ENCODE measurements around the gene TNN.
"Not testable (repeated sequence)": the region's sequence is repeated elsewhere in the genome, so short reads cannot be mapped to it uniquely, and the experiment has no call there.

TNN gene

DNA sequence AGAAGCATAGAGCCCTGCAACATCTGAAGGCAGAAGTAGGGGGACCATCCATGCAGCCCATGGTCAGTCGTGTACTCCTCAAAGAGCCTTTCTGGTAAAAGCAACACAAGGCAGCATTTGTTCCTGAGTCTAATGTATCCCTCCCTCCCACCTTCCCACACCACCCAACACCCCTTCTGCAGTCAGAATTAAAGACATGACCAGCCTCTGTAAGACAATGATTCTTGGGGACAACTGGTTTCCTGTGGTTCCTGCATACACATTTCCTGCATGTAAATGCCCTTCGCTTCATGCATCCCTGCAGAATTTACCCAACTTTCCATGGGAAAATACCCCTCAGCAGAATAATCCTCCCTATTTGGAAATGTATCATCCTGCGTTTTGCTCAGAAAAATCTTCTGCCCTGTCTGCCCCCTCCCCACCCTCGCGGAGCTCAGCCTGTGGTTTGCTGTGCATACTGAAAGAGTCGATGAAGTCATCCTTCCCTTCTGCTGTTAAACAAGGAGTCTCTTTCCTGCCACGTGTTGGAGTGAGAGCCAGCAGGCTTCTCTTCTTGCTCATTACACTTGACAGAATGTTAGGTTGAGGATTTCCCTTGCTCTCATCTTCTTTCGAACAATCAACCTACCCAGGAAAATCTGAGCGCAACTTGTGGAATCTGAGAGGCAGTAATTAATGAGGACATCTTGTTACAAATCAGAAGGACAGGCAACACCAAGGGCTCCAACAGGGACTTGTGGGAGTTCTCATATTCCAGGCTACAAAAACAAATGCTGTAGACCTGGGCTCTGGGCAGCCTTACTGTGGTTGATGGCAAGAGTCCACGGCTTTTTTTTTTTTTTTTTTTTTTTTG lies 4.7 kb downstream of the TNN start:
- DNase-seq (ENCODE audit: low read depth in 2 of 2) = peak; percentile 16 to 24

DNA sequence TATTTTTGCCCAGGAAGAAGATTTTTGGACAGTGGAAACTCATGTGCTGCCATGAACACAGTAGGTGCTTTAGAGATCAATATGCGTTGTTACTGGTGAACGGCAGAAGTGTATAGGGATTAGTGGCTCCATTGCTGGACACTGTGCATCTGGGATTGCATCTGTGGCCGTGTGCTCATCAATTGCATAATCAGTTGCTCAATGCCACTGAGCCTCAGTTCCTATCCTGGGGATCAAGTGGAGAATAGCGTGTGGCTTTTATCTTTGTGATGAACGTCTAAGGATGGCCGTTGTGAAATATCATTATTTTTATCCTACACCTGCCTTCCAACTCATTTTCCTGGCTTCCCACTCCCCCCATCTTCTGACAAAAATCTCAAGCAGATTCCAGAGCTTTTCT lies 5.4 kb downstream of the TNN start:
- DNase-seq (ENCODE audit: low read depth in 2 of 2) = no peak

DNA sequence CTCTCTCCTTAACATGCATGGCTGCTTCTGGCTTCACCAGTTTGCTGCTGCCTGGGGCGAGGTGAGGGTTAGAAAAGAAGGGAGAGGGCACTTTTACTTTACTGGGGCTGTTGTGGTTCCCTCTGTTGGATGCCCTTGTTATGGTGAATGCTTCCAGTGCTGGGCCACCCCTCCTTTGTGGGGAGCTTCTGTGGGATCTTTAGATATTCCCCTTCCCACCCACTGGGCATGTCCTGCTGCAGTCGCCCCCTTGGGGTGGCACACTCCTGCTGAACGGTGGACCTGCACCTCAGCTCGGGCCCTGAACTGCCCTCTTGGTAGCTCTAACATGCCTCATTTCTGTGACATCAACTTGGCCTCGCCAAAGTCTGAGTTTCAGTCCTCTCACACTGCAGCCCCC lies 6.0 kb downstream of the TNN start:
- DNase-seq (ENCODE audit: low read depth in 2 of 2) = no peak

DNA sequence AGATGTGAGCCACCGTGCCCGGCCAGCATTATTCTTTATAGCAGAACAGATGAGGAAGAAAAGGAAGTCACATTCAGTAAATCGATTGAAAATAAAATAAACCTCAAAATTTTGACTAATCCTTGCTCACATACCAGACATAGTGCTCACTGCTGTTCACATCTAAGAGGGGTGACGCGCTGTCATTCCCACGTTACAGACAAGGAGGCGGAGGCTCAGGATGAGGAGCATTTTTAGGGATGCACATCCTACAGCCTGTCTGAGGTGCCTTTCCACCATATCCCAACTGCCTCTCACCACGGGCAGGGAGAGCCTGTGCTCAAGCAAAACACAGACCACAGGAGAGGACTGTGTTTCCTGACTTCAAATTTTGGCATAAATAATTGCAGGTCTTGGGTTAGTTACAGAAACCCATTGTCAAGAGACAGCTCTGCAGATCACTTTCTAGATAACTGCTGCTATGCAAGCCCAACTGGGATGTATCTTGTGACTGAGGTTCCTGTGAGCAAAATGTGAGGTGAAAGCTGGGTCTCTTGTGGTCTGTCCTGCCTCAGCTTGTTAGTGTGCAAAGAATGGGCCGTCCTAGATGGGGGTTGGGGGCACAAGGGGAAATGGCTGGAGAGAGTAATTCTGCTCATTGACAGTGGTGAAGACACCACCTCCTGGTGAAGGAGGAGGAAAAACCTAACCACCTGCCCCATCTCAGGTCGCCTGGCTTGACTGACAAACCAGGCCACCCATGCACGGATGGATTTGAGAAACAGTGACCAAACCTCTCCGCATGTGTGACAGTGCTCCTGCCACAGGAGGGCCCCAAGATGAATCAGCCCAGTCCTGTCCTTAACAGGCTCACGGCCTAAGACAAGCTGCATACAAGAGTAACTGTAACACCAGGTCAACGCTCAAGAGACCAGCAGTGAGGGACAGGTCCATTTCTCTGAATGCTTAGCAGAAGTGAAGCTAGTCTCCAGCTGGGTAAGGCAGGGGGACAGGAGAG lies 8.2 kb downstream of the TNN start:
- DNase-seq (ENCODE audit: low read depth in 2 of 2) = no peak

DNA sequence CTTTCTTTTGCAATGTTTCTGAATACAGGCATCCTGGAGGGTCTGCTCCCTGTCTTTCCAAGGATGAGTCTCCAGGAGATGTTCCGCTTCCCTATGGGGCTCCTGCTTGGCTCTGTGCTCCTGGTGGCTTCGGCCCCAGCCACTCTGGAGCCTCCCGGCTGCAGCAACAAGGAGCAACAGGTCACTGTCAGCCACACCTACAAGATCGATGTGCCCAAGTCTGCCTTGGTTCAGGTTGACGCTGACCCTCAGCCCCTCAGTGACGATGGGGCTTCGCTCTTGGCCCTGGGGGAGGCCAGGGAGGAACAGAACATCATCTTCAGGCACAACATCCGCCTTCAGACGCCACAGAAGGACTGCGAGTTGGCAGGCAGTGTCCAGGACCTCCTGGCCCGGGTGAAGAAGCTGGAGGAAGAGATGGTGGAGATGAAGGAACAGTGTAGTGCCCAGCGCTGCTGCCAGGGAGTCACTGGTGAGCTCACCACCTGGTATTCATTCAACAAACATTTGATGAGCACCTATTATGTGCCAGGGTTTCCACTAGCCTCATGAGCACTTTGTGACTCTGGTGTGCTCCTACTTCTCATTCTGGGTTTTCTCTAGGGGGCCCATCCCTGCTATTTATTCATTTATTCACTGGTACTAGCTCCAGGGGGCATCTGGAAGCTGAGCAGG lies 9.9 kb downstream of the TNN start:
- DNase-seq (ENCODE audit: low read depth in 2 of 2) = no peak

DNA sequence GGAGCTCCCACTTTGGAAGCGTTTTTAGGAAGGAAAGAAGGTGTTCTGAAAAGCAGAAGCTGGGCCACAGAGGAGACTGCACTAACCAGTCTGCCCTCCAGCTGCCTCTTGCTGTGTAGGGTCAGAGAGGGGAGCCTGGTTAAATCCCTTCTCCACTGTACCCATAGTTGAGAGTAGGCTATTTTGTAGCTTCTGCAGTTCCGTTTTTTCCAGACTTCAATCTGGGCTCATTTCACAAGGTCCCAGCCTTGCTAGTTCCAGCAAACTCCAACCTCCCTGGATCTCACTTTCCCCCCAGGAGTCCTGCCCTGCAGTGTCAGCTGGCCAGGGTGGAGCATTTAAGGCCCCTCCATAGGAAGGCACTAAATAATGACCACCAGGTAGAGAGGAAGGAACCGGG lies 11.0 kb downstream of the TNN start:
- no peak for DNase-seq (ENCODE audit: low read depth in 2 of 2)

DNA sequence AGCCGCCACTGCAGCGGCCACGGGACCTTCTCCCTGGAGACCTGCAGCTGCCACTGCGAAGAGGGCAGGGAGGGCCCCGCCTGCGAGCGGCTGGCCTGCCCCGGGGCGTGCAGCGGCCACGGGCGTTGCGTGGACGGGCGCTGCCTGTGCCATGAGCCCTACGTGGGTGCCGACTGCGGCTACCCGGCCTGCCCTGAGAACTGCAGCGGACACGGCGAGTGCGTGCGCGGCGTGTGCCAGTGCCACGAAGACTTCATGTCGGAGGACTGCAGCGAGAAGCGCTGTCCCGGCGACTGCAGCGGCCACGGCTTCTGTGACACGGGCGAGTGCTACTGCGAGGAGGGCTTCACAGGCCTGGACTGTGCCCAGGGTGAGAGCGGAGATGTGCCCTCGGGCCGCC lies 11.7 kb downstream of the TNN start:
- no peak for DNase-seq (ENCODE audit: low read depth in 2 of 2)

DNA sequence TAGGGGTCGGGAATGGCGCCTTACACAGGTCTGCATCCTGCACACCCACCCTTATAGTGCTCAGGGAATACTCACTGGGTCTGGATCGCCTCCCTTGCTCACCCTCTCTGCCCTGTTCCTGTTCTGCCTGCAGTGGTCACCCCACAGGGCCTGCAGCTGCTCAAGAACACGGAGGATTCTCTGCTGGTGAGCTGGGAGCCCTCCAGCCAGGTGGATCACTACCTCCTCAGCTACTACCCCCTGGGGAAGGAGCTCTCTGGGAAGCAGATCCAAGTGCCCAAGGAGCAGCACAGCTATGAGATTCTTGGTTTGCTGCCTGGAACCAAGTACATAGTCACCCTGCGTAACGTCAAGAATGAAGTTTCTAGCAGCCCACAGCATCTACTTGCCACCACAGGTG lies 12.4 kb downstream of the TNN start:
- no peak for DNase-seq (ENCODE audit: low read depth in 2 of 2)

DNA sequence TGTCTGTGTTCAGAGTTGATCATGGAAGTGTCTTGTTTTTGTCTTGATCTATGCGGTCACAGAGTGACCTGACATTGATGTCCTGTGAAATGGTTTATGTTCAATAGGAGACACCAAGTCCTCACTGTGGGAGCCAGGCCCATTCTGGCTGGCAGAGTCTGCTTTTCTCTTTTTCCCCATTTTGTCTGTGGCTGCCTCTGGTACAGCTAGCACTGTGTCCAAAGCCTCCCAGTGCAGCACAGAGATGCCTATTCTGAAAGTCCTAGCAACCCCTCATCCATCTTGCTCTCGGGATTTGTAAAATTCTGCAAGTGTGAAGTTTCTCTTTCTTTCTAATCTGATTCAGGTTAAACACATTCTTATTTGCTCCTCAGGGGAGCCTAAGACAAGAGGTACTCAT lies 14.3 kb downstream of the TNN start:
- DNase-seq (ENCODE audit: low read depth in 2 of 2) = no peak

DNA sequence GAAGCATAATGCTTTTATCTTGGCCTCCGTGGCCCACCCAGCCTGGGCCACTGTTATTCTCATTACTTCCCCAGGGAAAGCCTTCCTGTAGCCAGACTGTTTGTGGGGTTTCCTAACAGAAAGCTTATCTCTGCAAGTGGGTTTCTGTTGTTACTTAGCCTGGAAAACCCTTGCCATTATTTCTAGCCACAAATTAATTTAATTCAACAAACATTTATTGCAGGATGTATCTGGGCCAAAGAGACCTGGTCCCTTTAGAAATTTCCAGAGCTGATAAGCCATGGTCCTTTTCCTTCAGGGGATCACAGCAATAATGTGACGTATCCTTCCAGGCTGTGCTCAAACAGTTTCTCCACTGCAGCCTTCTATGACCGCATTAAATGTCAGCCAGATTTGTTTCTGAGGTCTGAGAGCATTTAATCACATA lies 20.9 kb downstream of the TNN start:
- no peak for DNase-seq (ENCODE audit: low read depth in 2 of 2)

DNA sequence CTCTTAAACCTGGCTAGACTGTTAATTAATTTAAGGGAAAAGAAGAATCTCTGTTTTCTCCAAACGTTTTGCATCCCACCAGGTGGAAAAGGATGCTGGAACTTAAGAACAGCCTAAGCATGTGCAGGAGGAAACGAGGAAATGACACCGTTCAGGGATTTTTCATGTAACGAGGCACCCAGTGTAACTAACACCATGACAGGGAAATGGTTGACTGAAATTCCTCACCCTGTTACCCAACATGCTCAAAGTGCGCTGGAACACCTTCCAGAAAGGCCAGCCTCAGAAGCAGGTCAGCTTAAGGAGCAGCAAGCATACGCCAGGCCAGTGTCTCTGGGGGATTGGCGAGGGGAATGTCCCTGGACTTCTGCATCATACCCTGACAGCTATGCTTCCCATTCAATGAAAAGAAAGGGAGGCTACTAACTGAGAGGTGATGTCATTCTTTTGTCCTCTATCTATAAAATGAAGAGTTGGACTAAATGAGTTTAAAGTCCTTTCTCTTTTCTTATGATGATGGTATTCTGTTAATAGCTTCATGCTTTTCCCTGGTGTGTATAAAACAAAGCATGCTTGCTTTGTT lies 21.6 kb downstream of the TNN start:
- DNase-seq (ENCODE audit: low read depth in 2 of 2) = no peak

DNA sequence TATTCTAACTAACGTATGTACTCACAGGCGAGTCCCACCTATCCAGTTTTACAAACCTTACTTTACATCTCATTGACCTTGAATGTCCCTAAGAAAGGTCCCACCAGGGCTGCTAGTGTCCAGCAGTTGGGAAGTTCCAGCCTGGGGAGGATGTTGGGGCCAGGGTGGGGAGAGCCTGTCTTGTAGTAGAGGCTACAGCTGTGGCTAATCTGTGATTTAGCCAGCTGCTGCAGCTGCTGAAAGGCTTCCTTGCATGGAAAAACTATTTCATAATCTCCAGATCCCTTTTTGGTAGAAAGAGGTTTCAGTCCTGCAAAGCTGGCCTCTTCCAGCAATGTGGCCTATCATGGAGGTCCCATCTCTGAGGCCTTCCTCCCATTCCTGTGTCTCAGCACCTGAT lies 23.1 kb downstream of the TNN start:
- no peak for DNase-seq (ENCODE audit: low read depth in 2 of 2)

DNA sequence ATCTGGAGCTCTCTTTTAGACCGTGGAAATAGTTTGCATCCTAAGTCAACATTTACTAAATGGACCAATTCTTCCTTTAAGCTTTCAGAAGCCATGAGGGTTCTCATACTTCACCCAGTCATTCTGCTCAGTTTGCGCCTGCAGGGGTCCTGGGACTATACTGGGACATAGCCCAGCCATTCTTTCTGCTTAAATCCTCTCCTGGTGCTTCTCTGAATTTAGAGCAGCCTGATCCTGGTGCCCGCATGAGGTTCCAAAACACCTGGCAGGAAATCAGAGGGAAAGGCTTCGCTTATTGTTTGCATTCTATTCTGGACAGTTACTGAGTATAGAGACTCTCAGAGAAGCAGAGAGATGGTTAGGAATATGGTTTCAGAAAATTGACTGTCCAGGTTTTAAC lies 27.0 kb downstream of the TNN start:
- DNase-seq (ENCODE audit: low read depth in 2 of 2) = no peak

DNA sequence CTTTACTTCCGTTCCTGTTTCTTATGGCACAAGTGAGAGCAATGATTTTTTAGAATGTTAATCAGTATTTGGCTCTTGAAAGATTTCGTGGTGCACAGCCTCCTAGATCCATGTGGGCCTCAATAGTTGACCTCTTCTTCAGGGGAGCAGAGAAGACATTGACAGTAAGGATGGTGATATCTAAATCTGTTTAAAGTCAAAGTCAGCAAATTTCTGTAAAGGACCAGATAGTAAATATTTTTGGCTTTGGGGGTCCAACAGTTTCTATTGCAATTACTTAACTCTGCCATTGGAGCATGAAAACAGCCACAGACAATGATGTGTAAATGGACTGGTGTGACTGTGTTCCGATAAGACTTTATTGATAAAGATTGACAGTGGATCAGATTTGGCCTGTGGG lies 27.4 kb downstream of the TNN start:
- no peak for DNase-seq (ENCODE audit: low read depth in 2 of 2)

DNA sequence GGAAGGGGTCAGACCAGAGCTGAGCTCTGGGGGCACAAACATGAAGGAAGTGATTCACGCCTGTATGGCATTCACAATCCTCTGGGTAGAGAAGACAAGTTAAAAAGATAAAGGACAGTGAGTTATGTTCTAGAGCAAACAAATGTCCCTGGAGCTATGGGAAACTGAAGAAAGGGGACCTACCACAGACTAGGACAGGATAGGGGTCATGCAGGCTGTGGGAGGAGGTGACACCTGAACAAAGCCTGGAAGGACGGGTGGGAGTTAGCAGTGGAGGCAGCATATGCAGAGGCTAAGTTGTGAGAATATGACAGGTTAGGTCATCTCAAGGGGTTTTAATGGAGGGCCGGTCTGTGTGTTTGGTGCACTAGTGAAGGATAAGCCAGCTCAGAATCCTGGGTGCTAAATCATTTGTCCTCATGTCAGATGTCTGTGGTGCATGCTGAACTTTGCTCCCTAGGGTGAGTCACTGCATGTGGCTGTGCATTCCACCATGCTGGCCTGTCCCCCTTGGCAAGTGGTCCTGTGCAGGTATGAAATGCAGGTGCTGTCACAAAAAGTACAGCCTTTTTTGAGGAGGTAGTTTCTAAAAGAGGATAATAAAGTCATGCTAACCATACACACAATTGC lies 28.5 kb downstream of the TNN start:
- no peak for DNase-seq (ENCODE audit: low read depth in 2 of 2)

DNA sequence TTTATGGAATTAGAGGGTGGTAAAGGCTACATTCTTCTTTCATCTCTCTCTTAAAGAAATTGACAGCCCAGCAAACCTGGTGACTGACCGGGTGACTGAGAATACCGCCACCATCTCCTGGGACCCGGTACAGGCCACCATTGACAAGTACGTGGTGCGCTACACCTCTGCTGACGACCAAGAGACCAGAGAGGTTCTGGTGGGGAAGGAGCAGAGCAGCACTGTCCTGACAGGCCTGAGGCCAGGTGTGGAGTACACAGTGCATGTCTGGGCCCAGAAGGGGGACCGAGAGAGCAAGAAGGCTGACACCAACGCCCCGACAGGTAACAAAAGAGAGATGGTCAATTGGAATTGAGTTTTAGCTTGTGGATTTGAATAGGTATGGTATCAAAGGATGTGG lies 29.7 kb downstream of the TNN start:
- no peak for DNase-seq (ENCODE audit: low read depth in 2 of 2)

DNA sequence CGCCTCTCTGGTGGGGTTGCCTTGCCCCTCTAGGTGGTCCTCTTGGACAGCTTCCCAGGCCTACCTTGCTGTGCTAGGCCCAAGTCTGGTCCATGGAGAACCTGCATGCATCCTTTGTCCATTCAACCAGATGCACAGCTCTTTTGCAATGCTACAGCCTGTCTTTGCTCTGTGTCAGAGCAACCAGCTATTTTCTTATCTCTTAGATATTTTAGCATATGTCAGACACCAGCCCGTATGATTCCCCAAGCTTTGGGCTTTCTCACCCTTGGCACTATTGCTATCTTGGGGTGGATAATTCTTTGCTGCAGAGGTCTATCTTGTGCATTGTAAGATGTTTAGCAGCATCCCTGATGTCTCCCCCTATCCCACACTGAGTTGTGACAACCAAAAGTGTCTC lies 32.3 kb downstream of the TNN start:
- DNase-seq (ENCODE audit: low read depth in 2 of 2) = no peak

DNA sequence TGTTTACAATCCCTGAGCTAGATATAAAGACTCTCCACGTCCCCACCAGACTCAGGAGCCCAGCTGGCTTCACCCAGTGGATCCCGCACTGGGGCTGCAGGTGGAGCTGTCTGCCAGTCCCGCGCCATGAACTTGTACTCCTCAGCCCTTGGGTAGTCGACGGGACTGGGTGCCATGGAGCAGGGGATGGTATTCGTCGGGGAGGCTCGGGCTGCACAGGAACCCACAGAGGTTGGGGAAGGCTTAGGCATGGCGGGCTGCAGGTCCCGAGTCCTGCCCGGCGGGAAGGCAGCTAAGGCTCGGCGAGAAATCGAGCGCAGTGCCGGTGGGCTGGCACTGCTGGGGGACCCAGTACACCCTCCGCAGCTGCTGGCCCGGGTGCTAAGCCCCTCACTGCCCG lies 34.5 kb downstream of the TNN start:
- DNase-seq (ENCODE audit: low read depth in 2 of 2) = not testable (repeated sequence)

DNA sequence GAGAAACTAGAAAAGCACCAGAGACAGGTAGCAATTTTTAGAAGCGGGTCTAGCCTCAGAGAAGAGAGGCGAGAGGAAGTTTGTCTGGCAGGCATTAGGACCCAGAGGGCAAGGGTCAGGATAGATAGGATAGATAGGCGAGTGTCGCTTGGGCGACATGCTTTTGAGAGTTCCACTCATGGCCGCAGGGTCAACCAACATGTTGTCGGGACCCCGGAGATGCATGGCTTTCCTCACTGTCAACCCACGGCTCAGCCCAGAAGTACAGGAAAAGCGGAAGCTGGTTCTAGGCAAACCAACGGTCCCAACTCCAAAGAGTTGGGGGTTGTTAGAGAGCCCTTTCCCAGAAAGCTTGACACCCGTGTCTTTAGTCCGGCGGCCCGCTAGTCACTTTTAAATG lies 38.9 kb downstream of the TNN start:
- not testable (repeated sequence) for DNase-seq (ENCODE audit: low read depth in 2 of 2)

DNA sequence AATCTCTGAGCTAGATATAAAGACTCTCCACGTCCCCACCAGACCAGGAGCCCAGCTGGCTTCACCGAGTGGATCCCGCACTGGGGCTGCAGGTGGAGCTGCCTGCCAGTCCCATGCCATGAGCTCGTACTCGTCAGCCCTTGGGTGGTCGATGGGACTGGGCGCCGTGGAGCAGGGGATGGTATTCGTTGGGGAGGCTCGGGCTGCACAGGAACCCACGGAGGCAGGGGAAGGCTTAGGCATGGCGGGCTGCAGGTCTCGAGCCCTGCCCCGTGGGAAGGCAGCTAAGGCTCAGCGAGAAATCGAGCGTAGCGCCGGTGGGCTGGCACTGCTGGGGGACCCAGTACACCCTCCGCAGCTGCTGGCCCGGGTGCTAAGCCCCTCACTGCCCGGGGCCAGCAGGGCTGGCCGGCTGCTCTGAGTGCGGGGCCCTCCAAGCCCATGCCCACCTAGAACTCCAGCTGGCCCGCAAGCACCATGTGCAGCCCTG lies 40.7 kb downstream of the TNN start:
- DNase-seq (ENCODE audit: low read depth in 2 of 2) = not testable (repeated sequence)

DNA sequence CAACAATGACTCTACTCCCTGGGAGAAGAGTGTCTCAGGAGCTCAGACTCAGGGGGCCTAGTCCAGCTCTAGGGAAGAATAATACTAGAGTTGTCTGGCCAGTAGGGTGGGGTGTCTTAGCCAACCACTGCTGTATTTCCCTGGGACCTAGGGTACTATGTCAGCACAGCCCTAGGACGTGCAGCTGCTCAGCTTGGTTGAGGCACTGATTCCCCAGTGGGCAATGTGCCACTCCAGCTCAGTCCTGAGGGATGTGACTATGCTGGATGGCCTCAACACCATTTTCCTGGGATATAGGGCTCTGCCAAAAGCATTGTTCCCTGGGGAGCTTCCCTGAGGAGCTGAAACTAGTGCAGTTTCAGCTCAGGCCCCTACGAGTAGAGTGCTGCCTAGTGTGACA lies 47.4 kb downstream of the TNN start:
- no peak for DNase-seq (ENCODE audit: low read depth in 2 of 2)
